SJSA1 (cell line): Measurements from ENCODE around the gene DAAM1. TPM values are rescaled to one million over a fixed set of nuclear protein-coding genes. Genes with fewer than 3 reads are reported as not detected.

Experiments used
- DNase-seq, 2 experiments: peaks; one replicate each; pipeline ENCODE4 v3.0.0-alpha.2; 2015 to 2020; ENCODE audit warnings: low spot score in 2 of 2, low read depth in 1 of 2
- H3K27ac ChIP-seq: fragments of 250-450 bp; sonication (Bioruptor Pico); 2 replicates; pipeline ENCODE4 v1.5.1; 2020; ENCODE audit warnings: mild to moderate bottlenecking, moderate library complexity
- H3K27me3 ChIP-seq: fragments of 250-450 bp; sonication (Bioruptor Pico); replicated peaks from 2 replicates; pipeline ENCODE4 v1.5.1; 2020; ENCODE audit warnings: mild to moderate bottlenecking, moderate library complexity
- H3K36me3 ChIP-seq: fragments of 250-450 bp; sonication (Bioruptor Pico); 2 replicates; pipeline ENCODE4 v1.5.1; 2020; ENCODE audit warnings: mild to moderate bottlenecking
- H3K4me1 ChIP-seq: fragments of 250-450 bp; sonication (Bioruptor Pico); replicated peaks from 2 replicates; pipeline ENCODE4 v1.6.1; 2021; ENCODE audit warnings: mild to moderate bottlenecking
- H3K4me3 ChIP-seq: fragments of 250-450 bp; sonication (Bioruptor Pico); 2 replicates; pipeline ENCODE4 v1.5.1; 2020; ENCODE audit warnings: mild to moderate bottlenecking
- H3K9me3 ChIP-seq: fragments of 250-450 bp; sonication (Bioruptor Pico); replicated peaks from 2 replicates; pipeline ENCODE4 v1.5.1; 2020; ENCODE audit warnings: mild to moderate bottlenecking
- total RNA-seq: library from RNA; depleted of rRNA; stranded (reverse); fragments of >200 nt; shearing (Covaris generic); gene quantifications from 2 replicates; pipeline ENCODE4 v1.2.3, GENCODE V29; 2014

The DAAM1 gene
- total RNA-seq, 1 experiment from 2014 or later, result 13.7 TPM

DNA sequence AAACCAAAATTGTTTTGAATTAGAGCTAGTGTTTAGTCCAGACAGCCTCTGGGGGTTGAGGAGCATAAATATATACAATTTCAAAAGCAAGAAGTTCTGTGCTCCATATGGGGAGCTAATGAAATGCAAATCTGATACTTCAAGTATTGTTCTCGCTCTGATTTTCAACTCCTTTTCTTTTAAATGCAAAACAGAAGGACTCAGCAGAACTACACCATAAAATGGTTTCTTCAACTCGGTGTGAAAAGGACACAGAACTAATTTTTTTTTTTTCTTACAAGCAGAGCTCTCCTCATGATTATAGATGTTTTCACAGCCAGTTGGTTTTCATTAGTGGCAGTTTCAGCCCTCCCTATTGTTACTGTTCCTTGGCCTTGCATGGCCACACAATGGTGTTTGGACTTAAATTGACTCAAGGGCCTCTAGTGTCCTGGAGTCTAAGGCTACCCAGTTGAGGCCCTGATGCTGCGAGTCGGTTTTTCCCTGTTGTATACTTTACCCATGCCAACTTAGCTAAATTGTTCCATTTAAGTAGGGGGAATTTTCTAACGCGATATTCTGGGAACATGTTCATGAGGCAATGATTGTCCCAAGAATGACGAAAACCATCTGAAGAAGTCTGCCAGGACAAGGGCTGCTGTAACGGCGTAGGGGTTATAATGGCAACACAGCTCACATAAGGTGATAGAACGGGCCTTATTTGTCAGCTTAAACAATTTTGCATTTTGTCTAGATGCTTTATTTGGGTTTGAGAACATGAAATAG, 156.4 kb downstream of the DAAM1 start:
- H3K36me3 ChIP-seq, result no peaks in the 10 kb centered on the region; the same call in 1 of the 2 replicates
- no peak overlapping the region for H3K4me3 ChIP-seq
- H3K9me3 ChIP-seq, result no peaks in the 10 kb centered on the region
- H3K4me1 ChIP-seq, result peaks cover 18% of the 10 kb centered on the region
- no peaks in the 10 kb centered on the region for H3K27me3 ChIP-seq
- no peak overlapping the region for H3K27ac ChIP-seq
- no peak for DNase-seq

DNA sequence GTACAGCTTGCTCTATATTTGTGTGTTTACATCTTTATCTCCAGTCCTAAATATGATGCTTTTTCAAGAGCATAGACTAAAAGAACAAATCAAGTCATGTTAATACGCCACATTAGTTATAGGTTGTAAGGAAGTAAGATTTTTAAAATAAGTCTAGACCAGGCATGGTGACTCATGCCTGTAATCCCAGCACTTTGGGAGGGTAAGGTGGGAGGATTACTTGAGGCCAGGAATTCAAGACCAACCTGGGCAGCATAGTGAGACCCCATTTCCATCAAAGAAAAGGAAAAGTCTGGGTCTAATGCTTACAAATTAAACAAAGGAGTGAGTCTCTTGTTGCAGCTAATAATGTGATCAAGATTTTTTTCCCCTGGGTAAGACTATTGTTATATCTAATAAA, 157.9 kb downstream of the DAAM1 start:
- Histone ChIP-seq H3K4me1 (peaks cover 13% of the 10 kb centered on the region), H3K36me3 (no peaks in the 10 kb centered on the region; the same call in 1 of the 2 replicates), H3K9me3 (no peaks in the 10 kb centered on the region), H3K4me3 (no peak overlapping the region), H3K27me3 (no peaks in the 10 kb centered on the region), H3K27ac (no peak overlapping the region)
- no peak for DNase-seq

DNA sequence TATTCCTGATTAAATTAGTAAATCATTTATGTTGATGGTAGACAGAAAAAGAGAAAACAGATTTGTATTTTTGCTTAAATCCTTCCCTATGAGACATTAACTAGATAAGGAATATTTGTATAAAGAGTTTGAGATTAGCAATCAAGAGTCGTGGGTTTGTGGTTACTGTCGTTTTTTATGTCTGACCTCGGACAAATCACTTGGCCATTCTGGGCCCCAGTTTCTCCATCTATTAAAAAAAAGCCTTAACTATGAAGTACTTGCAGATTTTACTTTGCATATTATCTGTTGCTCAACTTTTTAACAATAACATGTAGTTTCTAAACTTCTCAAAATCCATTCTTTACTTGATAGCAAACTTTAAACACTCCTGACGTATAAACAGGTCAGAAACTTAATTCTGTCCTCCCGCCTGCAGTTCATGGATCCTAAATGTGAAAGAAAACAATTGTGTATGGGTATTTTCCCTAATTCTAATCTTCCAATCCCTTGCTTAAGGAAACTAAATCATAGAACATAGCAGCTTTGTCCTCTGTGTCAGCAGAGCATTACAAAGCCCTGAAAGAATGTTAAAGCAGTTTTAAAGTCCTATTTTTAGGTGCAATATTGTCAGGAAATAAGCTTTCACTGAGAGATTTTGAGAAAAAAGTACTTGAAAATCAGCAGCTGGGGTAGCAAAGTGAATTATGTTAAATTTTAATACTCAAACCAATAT, 158.5 kb downstream of the DAAM1 start:
- no peak overlapping the region for H3K27ac ChIP-seq

GRCh38 chr14:59347511-59347900, 159.0 kb downstream of the DAAM1 start:
- DNase-seq, result no peak
- Histone ChIP-seq H3K4me3 (no peak overlapping the region), H3K9me3 (no peaks in the 10 kb centered on the region), H3K4me1 (peaks cover 4% of the 10 kb centered on the region), H3K27ac (no peak overlapping the region), H3K36me3 (no peaks in the 10 kb centered on the region), H3K27me3 (no peaks in the 10 kb centered on the region)

More for the DNA sequence above, 158.5 kb downstream of the DAAM1 start:
- no peaks in the 10 kb centered on the region for H3K36me3 ChIP-seq
- H3K27me3 ChIP-seq, result no peaks in the 10 kb centered on the region
- no peaks in the 10 kb centered on the region for H3K9me3 ChIP-seq
- H3K4me1 ChIP-seq, result peaks cover 10% of the 10 kb centered on the region
- no peak overlapping the region for H3K4me3 ChIP-seq
- no peak for DNase-seq

- no peak for DNase-seq
- no peaks in the 10 kb centered on the region for H3K27me3 ChIP-seq
- H3K27ac ChIP-seq, result no peak overlapping the region
- H3K4me1 ChIP-seq, result peaks cover under 1% of the 10 kb centered on the region; the same call in 1 of the 2 replicates
- no peaks in the 10 kb centered on the region for H3K9me3 ChIP-seq
- H3K4me3 ChIP-seq, result no peak overlapping the region
- no peaks in the 10 kb centered on the region for H3K36me3 ChIP-seq
These were observed 159.4 kb downstream of the DAAM1 start for GRCh38 chr14:59347915-59348314.

GRCh38 chr14:59349258-59349701, 160.8 kb downstream of the DAAM1 start:
- H3K36me3 ChIP-seq, result 0 out of 2 replicates have a peak, but pooled peaks cover 1% of the 10 kb centered on the region
- no peaks in the 10 kb centered on the region for H3K4me1 ChIP-seq
- no peaks in the 10 kb centered on the region for H3K27me3 ChIP-seq
- H3K4me3 ChIP-seq, result no peak overlapping the region
- no peak overlapping the region for H3K27ac ChIP-seq
- H3K9me3 ChIP-seq, result no peaks in the 10 kb centered on the region
- no peak for DNase-seq

DNA sequence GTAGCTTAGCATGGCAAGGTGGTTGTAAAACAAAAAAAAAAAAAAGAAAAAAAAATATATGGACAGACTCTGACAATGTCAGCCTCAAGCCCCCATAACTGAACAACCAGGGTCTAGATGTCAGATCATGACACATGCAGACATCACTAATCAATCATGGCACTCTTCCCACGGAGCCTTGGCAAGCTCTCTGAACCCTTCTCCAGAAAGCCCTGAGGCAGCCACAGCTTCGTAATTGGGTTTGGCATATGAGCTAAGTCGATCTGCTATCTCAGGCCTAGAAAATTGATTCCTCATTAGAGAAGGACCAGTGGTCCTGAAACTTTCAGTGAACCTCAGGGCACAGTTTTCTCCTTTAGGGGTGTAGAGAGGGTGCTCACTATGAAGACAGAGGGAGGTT, 164.5 kb downstream of the DAAM1 start:
- Histone ChIP-seq H3K4me3 (no peak overlapping the region), H3K9me3 (no peaks in the 10 kb centered on the region), H3K4me1 (peaks cover 4% of the 10 kb centered on the region), H3K27me3 (no peaks in the 10 kb centered on the region), H3K36me3 (peaks cover 7% of the 10 kb centered on the region; the same call in 1 of the 2 replicates), H3K27ac (no peak overlapping the region)
- no peak for DNase-seq

- H3K4me3 ChIP-seq, result no peak overlapping the region
- no peak for DNase-seq
- H3K9me3 ChIP-seq, result no peaks in the 10 kb centered on the region
- H3K27ac ChIP-seq, result no peak overlapping the region
- H3K4me1 ChIP-seq, result peaks cover 8% of the 10 kb centered on the region
- H3K27me3 ChIP-seq, result no peaks in the 10 kb centered on the region
- H3K36me3 ChIP-seq, result peaks cover 7% of the 10 kb centered on the region; the same call in 1 of the 2 replicates
These were observed 166.2 kb downstream of the DAAM1 start for GRCh38 chr14:59354666-59355065.

GRCh38 chr14:59355091-59355490, 166.6 kb downstream of the DAAM1 start:
- Histone ChIP-seq H3K27me3 (no peaks in the 10 kb centered on the region), H3K9me3 (no peaks in the 10 kb centered on the region), H3K27ac (no peak overlapping the region)

DNA sequence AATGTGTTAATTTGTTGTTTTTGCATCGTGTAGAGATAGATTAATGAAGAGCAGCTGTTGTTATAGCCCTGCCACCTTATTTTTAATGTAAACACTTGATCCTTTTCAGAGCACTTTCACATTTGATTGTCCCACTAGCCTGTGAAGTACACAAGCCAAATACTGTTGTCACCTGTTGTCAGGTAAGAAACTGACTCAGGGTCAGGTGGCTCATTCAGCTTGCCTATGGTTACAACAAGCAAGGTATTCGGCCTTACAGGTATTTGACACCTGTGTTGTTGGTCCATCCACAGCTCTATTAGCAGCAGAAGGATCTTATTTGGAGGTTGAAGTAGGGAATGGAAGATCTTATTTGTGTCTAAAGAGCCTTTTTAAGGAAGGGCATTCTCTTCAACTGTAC, 167.8 kb downstream of the DAAM1 start:
- H3K4me1 ChIP-seq, result peaks cover 8% of the 10 kb centered on the region
- no peaks in the 10 kb centered on the region for H3K9me3 ChIP-seq
- H3K27ac ChIP-seq, result no peak overlapping the region
- DNase-seq, result no peak
- H3K4me3 ChIP-seq, result no peak overlapping the region
- no peaks in the 10 kb centered on the region for H3K27me3 ChIP-seq
- peaks cover 7% of the 10 kb centered on the region; the same call in 1 of the 2 replicates for H3K36me3 ChIP-seq

More at GRCh38 chr14:59355091-59355490, 166.6 kb downstream of the DAAM1 start:
- Histone ChIP-seq H3K4me1 (peaks cover 8% of the 10 kb centered on the region), H3K36me3 (peaks cover 7% of the 10 kb centered on the region; the same call in 1 of the 2 replicates), H3K4me3 (no peak overlapping the region)
- no peak for DNase-seq

- Histone ChIP-seq H3K4me1 (peaks cover 8% of the 10 kb centered on the region), H3K9me3 (no peaks in the 10 kb centered on the region), H3K27ac (no peak overlapping the region), H3K27me3 (no peaks in the 10 kb centered on the region), H3K4me3 (no peak overlapping the region), H3K36me3 (peaks cover 7% of the 10 kb centered on the region; the same call in 1 of the 2 replicates)
- no peak for DNase-seq
These were observed 168.3 kb downstream of the DAAM1 start for GRCh38 chr14:59356767-59357166.

DNA sequence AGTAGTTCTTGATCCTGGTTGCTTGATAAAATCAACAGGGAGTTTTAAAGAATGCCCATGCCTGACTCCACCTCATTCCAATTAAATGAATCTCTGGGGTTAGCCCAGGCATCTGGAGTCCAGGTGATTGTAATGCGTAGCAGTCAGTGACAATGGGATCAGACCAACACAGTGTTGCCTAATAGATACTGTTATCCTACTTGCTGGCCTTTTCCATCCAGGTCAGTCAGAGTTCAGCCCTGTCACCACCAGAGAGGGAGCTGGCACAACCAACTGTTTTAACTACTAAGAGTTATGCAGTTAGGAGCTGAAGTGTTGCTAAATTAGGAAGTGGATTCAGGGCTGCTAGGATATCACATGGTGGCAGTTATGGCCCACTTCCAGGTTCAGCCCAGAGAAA, 169.6 kb downstream of the DAAM1 start:
- no peak overlapping the region for H3K4me3 ChIP-seq
- H3K4me1 ChIP-seq, result peaks cover 13% of the 10 kb centered on the region
- peak in 1 of 2 experiments; percentile 4 for DNase-seq
- H3K27ac ChIP-seq, result no peak overlapping the region
- no peaks in the 10 kb centered on the region for H3K9me3 ChIP-seq
- H3K36me3 ChIP-seq, result peaks cover 7% of the 10 kb centered on the region; the same call in 1 of the 2 replicates
- H3K27me3 ChIP-seq, result no peaks in the 10 kb centered on the region

- no peak overlapping the region for H3K4me3 ChIP-seq
- no peaks in the 10 kb centered on the region for H3K9me3 ChIP-seq
- no peaks in the 10 kb centered on the region for H3K27me3 ChIP-seq
- H3K27ac ChIP-seq, result no peak overlapping the region
- H3K4me1 ChIP-seq, result peaks cover 20% of the 10 kb centered on the region
- no peak for DNase-seq
- peaks cover 7% of the 10 kb centered on the region for H3K36me3 ChIP-seq
These were observed 170.3 kb downstream of the DAAM1 start for GRCh38 chr14:59358784-59359183.
